HepG2 (cell line): Measurements from ENCODE around the gene SH3PXD2A. TPM values are rescaled to one million over a fixed set of nuclear protein-coding genes. Genes with fewer than 3 reads are reported as not detected.
A peak's percentile ranks its signal among the peaks of the same experiment; 100 is the strongest.

Experiments used
- ATAC-seq: fragments of 200-7000 bp; cut with Tn5 transposase; 3 replicates; pipeline ENCODE4 v1.9.1; 2020; ENCODE audit warnings: mild to moderate bottlenecking, moderate library complexity
- BruUV-seq: library from RNA; stranded (reverse); fragments of 400-500 nt; replicated peaks from 2 replicates; lab custom pipeline; 2021; lab: Mats Ljungman, UMichigan
- CTCF ChIA-PET: fragments of 300-600 bp; formaldehyde crosslinking; extraction: SDS; loops from one replicate; lab custom pipeline; 2021; ENCODE audit warnings: low total read pairs, inconsistent platforms, low intra/inter-chr PET ratio; lab: Yijun Ruan, JAX
- POLR2A ChIA-PET: fragments of 350-600 bp; sonication (Branson Sonifier 250); formaldehyde crosslinking; loops from one replicate; lab custom pipeline; 2020; ENCODE audit warnings: antibody characterized with exemption, inconsistent platforms; lab: Yijun Ruan, JAX
- DNase-seq: peaks from one replicate; pipeline ENCODE4 v3.0.0-alpha.2; 2015; ENCODE audit warnings: low spot score
- FAIRE-seq: peaks from 3 replicates; lab custom pipeline; 2011; peaks lifted over from hg19 to GRCh38; lab: Jason Lieb, UNC
- H2AFZ ChIP-seq: one replicate; pipeline ENCODE4 v1.6.1; 2011; ENCODE audit warnings: low read length, inconsistent platforms
- H3K27ac ChIP-seq: fragments of 300-600 bp; 3 replicates; pipeline ENCODE4 v1.8.0; 2011; ENCODE audit warnings: mixed run types, mild to moderate bottlenecking, mixed read lengths, low read length, inconsistent platforms; ENCODE audit not compliant: insufficient read depth; ENCODE audit errors: extremely low read length
- H3K27me3 ChIP-seq, 2 experiments: fragments of 200-600 bp in 1 of 2; 2 replicates in 1 of 2; 3 replicates in 1 of 2; pipeline versions ENCODE4 v1.6.0 to v1.8.0; 2011; ENCODE audit warnings: low read length in 2 of 2, mild to moderate bottlenecking in 2 of 2, moderate library complexity in 2 of 2, inconsistent platforms in 1 of 2; ENCODE audit not compliant: insufficient read depth in 2 of 2, control insufficient read depth in 1 of 2
- H3K36me3 ChIP-seq, 2 experiments: fragments of 200-600 bp in 1 of 2; replicated peaks in 1 of 2; 2 replicates in 1 of 2; 3 replicates in 1 of 2; pipeline versions ENCODE4 v1.5.1 to v1.8.0; 2011; ENCODE audit warnings: low read length in 2 of 2, inconsistent platforms in 1 of 2; ENCODE audit not compliant: insufficient read depth in 2 of 2, control insufficient read depth in 1 of 2
- H3K4me1 ChIP-seq: 2 replicates; pipeline ENCODE4 v1.5.1; 2012; ENCODE audit warnings: low read length, inconsistent platforms; ENCODE audit not compliant: insufficient read depth
- H3K4me2 ChIP-seq: 2 replicates; pipeline ENCODE4 v1.6.0; 2011; ENCODE audit warnings: low read depth, low read length, inconsistent platforms
- H3K4me3 ChIP-seq, 3 experiments: fragments of 200-600 bp in 1 of 3; sonication (generic), shearing (Covaris generic) in 1 of 3; replicated peaks in 1 of 3; 2 replicates each; pipeline ENCODE4 v1.5.1; 2011 to 2016; ENCODE audit warnings: low read length in 3 of 3, inconsistent platforms in 2 of 3, low read depth in 2 of 3, mild to moderate bottlenecking in 2 of 3, control low read depth in 1 of 3, mixed read lengths in 1 of 3; ENCODE audit not compliant: insufficient read depth in 1 of 3
- H3K79me2 ChIP-seq: one replicate; pipeline ENCODE4 v1.6.1; 2011; ENCODE audit warnings: low read length, inconsistent platforms; ENCODE audit not compliant: insufficient read depth
- H3K9ac ChIP-seq: 2 replicates; pipeline ENCODE4 v1.6.0; 2011; ENCODE audit warnings: mild to moderate bottlenecking, low read depth, low read length, inconsistent platforms; ENCODE audit not compliant: insufficient read depth
- H3K9me3 ChIP-seq: 2 replicates; pipeline ENCODE4 v1.5.1; 2012; ENCODE audit warnings: mild to moderate bottlenecking, low read length
- H4K20me1 ChIP-seq: 2 replicates; pipeline ENCODE4 v1.6.0; 2011; ENCODE audit warnings: inconsistent platforms, mild to moderate bottlenecking, low read length, moderate library complexity; ENCODE audit not compliant: insufficient read depth
- AGO2 ChIP-seq: fragments of 200-400 bp; formaldehyde crosslinking; optimal IDR thresholded peaks from 2 replicates; pipeline ENCODE3; 2017; ENCODE audit warnings: mild to moderate bottlenecking, low read depth, low read length, moderate library complexity
- TBL1XR1 ChIP-seq: fragments of 150-350 bp; IDR thresholded peaks from 2 replicates; pipeline ENCODE4 v1.6.1; 2014; ENCODE audit warnings: borderline replicate concordance, low read length; ENCODE audit not compliant: partially characterized antibody
- TCF7 ChIP-seq: sonication (generic); IDR thresholded peaks from 2 replicates; pipeline ENCODE4 v1.6.1; 2016; ENCODE audit warnings: antibody characterized with exemption, low read depth
- ZKSCAN1 ChIP-seq: fragments of 150-350 bp; IDR thresholded peaks from 2 replicates; pipeline ENCODE4 v1.6.1; 2014; ENCODE audit warnings: low read length
- WGBS: methylation state at CpG from one replicate; pipeline ENCODE4 v1.1.6; 2017; ENCODE audit warnings: low lambda C conversion rate; 5-methylcytosine and 5-hydroxymethylcytosine counted together
- in situ Hi-C: cut with HindIII; loops from 2 replicates; pipeline ENCODE4 v1.10.0; 2017; ENCODE audit warnings: low pct_unique_long_range_greater_than_20kb; ENCODE audit not compliant: extremely low pct_ligation_motif_present
- intact Hi-C: fragments of 100-400 bp; cut with micrococcal nuclease; formaldehyde crosslinking; loops from one replicate; pipeline ENCODE4 v1.10.0; 2022; ENCODE audit not compliant: unreplicated experiment
- polyA plus RNA-seq, 8 experiments: library from polyadenylated mRNA; depleted of rRNA in 3 of 8; stranded (reverse) in 7 of 8; unstranded in 1 of 8; fragments of >200 nt; fragmentation: Illumina TruSeq in 4 of 8; extraction: Trizol in 4 of 8; gene quantifications; 2 replicates each; pipeline versions ENCODE4 v1.2.1 to v1.2.3, GENCODE V29; 2011 to 2016; ENCODE audit warnings: low read depth in 4 of 8, missing spikeins in 1 of 8, mixed read lengths in 1 of 8; ENCODE audit not compliant: insufficient read depth in 1 of 8
- total RNA-seq, 5 experiments: library from RNA; depleted of rRNA; stranded (reverse); fragments of >200 nt; fragmentation: Illumina TruSeq; extraction: Trizol; gene quantifications; 2 replicates each; pipeline ENCODE4 v1.2.3, GENCODE V29; 2016; ENCODE audit warnings: low read depth in 1 of 5
- TF ChIP-seq, protein P1 (sequence below): sonication (generic); formaldehyde crosslinking; IDR thresholded peaks from 2 replicates; pipeline ENCODE4 v1.4.0; 2020; ENCODE audit warnings: missing genetic modification reagents; ENCODE audit errors: not compliant biosample characterization

Gene SH3PXD2A
- total and polyA plus RNA-seq, 2 of the 13 experiments (the other 11 are each of a cell fraction or from before 2014, with no cell fraction given): 11.1 to 11.3 TPM

DNA sequence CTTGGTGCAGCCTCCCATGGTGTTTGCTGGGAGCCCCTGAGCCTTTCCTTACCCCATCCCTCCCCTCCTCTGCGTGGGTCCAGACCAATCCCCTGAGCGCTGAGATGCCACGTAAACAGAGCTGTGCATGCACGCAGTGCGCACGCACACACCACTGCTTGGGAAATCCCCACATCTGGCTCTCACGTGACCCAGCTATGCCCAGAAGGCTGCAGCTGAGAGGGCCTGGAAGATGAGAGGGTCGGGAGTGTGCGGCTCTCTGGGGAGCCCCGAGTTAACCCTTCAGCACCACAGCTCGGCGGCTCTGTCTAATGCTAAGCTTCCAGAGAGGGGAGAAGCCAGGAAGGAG, 177.2 kb downstream of the SH3PXD2A start:
- Histone ChIP-seq H2AFZ (no peak overlapping the region), H3K9me3 (no peaks in the 10 kb centered on the region), H3K79me2 (no peaks in the 10 kb centered on the region), H3K27me3 (no peaks in the 10 kb centered on the region), H4K20me1 (no peaks in the 10 kb centered on the region), H3K36me3 (peaks cover 6 to 51% of the 10 kb centered on the region in 2 experiments), H3K4me3 (no peak overlapping the region), H3K27ac (no peak overlapping the region), H3K4me1 (no peaks in the 10 kb centered on the region), H3K4me2 (no peak overlapping the region), H3K9ac (no peak overlapping the region)
- DNase-seq (no peak), ATAC-seq (no peak), FAIRE-seq (no peak)
- ChIA-PET CTCF (no interaction called here), POLR2A (no interaction called here)
- in situ Hi-C loops: no loop called here
- 94% methylated on average over 10 of the region's 12 CpGs for WGBS
- TF ChIP-seq, protein P1, sequence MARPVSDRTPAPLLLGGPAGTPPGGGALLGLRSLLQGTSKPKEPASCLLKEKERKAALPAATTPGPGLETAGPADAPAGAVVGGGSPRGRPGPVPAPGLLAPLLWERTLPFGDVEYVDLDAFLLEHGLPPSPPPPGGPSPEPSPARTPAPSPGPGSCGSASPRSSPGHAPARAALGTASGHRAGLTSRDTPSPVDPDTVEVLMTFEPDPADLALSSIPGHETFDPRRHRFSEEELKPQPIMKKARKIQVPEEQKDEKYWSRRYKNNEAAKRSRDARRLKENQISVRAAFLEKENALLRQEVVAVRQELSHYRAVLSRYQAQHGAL (CRISPR knock-in tag): no peak
- peak; percentile 70 for TF ChIP-seq AGO2
- intact Hi-C loops: no loop called here
- BruUV-seq: no TSS peak

DNA sequence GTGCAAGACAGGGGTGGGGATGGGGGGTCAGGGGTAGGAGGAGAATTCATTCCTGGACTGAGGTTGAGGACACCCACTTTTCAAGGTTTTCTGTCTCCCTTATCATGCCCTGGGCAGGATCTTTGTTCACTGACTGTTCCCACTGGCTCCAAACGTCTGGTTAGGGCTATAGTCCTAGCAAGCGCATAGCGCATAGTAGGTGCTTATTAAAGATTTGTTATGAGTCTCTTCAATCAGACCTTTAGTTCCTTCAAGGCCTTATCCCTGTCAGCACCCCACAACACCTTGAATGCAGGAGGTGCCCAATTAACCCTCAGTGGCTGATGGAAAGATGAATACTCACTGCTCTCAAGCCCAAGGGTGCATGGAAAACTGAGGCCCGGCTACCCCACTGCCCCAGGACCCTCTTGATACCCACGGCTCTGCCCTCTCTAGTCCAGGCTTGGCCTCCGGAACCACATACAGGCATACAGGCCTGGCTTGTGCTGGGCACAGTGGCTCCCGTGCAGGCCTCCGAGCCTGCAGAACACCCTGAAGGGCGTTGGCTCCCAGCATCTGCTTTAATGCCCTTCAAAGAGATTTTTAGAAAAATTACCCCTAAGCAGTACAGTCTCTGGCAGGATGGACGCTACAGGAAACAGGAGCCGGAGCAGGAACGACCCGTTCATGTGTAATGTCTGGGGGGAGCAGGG, 177.7 kb downstream of the SH3PXD2A start:
- 86% methylated on average over 8 of the region's 13 CpGs for WGBS
- Histone ChIP-seq H3K27me3 (no peaks in the 10 kb centered on the region), H4K20me1 (no peaks in the 10 kb centered on the region), H3K9me3 (no peaks in the 10 kb centered on the region), H2AFZ (no peak overlapping the region), H3K4me3 (no peak overlapping the region), H3K36me3 (peaks cover 8 to 48% of the 10 kb centered on the region in 2 experiments), H3K4me1 (no peaks in the 10 kb centered on the region), H3K27ac (no peak overlapping the region), H3K79me2 (no peaks in the 10 kb centered on the region), H3K4me2 (no peak overlapping the region), H3K9ac (no peak overlapping the region)
- no peak for DNase-seq
- TF ChIP-seq TCF7: no peak
- peak; percentile 87 for TF ChIP-seq ZKSCAN1
- no peak for TF ChIP-seq TBL1XR1
- ChIA-PET POLR2A (no interaction called here), CTCF (no interaction called here)
- in situ Hi-C loops: no loop called here
- BruUV-seq: no TSS peak
- intact Hi-C loops: no loop called here
- FAIRE-seq: no peak
- no peak for ATAC-seq
